HEK293T (cell line): ENCODE data around the gene DOCK2.

ENCODE experiments used
- BHLHE40 ChIP-seq: fragments of 450-650 bp; IDR thresholded peaks from 2 replicates; pipeline ENCODE4 v1.6.1; 2016; ENCODE audit warnings: mild to moderate bottlenecking, moderate library complexity, borderline replicate concordance
- FOXM1 ChIP-seq: fragments of 450-650 bp; IDR thresholded peaks from 2 replicates; pipeline ENCODE4 v1.6.1; 2017; ENCODE audit warnings: mild to moderate bottlenecking, borderline replicate concordance
- LEF1 ChIP-seq: fragments of 450-650 bp; IDR thresholded peaks from 2 replicates; pipeline ENCODE4 v1.6.1; 2017; ENCODE audit warnings: mild to moderate bottlenecking, borderline replicate concordance
- NFRKB ChIP-seq: fragments of 450-650 bp; IDR thresholded peaks from 2 replicates; pipeline ENCODE4 v1.6.1; 2016; ENCODE audit warnings: mild to moderate bottlenecking, moderate library complexity
- TARDBP ChIP-seq: fragments of 450-650 bp; IDR thresholded peaks from 2 replicates; pipeline ENCODE4 v1.6.1; 2016

- TF ChIP-seq TARDBP, result no peak
- TF ChIP-seq NFRKB, result no peak
- no peak for TF ChIP-seq LEF1
- no peak for TF ChIP-seq FOXM1
- no peak for TF ChIP-seq BHLHE40
These were observed 30.8 kb upstream of the DOCK2 start for GRCh38 chr5:169606279-169606678.
